IPS DF 4.7 (cell line): Measurements from ENCODE around the gene FGGY.
"Not testable (repeated sequence)": the region's sequence is repeated elsewhere in the genome, so short reads cannot be mapped to it uniquely, and the experiment has no call there.

ENCODE experiments used
- DNase-seq: peaks from one replicate; pipeline ENCODE4 v3.0.0-alpha.2; 2013; ENCODE audit warnings: low spot score; ENCODE audit errors: extremely low read depth

FGGY gene

GRCh38 chr1:59696421-59697115, 399.7 kb downstream of the FGGY start:
- DNase-seq: no peak

- no peak for DNase-seq
Measured at GRCh38 chr1:59697150-59697800, 400.4 kb downstream of the FGGY start.

DNA sequence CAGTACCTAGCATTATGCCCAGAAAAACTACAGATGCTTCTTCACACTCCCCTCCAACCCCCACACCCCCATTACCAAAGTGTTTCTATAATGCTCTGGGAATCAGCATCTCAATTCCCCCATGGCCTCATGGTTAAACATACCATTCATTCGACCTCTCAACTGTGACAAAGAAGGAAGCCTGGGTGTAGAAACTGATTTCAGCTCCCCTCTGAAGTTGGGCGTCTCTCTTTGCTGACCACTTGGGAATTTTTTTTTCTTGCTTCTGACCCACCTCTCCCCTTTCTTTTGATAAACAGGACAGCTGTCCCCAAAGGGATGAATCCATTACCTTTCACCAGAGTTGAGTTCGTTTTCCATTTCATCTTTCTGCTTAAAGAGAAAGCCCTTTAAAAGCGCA, 401.5 kb downstream of the FGGY start:
- no peak for DNase-seq

DNA sequence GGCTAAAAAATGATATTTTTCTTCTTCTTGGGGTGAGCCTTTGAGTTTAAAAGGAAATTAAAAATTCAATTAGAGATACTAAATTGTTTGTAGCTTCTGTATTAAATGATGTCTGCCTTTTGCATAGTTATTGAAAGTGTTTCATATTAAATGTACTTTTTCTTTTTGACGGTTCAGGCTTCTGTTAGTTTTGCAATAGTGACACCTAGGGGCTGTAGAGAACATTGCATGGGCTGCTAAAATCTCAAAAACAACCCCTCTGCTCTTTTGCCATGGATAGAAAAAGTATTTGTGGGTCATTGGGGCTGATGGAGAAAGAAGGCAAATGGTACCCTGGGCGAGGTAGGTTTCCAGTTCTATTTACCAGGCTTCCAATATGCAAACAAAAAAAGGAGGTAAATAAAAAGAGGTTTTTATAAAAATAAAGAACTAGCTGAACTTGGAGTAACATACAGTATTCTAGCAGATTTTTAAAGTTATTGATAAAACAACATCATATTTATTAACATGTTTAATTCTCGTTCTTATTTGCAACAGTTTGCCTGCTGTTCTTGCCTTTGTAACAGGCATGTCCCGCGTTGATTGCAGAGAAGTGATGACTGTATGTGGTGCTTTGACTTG, 402.4 kb downstream of the FGGY start:
- no peak for DNase-seq

DNA sequence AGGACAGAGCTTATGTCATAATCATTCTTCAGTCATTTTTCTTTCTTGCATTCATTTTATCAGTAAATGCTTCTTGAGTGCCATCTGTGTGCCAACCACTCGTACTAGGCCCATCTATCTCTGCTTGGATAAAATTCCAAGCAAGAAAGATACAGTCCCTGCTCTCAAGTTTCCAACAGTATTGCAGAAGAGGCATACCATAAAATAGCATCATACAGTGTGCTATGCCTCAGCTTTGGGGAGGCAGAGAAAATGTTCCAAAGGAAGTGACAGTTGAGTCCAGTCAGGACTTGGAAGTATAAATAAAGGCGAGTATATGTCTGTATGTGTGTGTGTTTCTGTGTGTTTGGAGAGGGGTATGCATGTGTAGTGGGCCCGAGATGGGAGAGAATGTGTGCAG, 404.5 kb downstream of the FGGY start:
- no peak for DNase-seq

DNA sequence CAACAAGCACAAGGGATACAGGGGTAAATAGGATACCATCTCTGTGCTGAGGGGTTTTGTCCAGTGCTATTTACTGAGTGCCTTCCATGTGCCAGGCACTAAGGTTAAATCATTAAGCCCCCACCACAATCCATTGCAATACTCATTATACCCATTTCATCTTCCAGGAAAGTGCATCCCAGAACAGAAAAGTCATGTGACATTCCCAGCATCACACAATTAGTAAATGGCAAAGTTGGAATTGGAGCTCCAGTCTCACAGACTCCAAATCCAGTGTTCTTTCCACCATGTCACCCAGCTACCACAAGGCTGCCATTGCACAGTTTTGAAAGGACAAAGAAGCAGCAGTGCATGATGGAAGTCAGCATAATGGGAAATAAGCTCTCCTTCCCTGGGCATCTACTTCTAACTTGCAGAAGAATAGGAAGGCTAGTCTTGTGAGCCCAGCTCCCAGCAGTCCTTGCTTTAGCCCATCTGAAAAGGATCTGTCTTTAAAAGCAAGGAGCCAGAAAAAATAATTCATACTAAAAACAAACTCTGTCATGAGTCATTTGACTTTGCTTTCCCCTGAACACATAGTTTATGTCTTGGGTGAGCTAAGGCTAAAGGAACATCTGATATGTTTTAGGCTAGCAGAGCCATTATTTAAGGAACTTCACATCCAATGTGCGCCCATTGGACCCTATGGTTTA, 406.5 kb downstream of the FGGY start:
- no peak for DNase-seq

DNA sequence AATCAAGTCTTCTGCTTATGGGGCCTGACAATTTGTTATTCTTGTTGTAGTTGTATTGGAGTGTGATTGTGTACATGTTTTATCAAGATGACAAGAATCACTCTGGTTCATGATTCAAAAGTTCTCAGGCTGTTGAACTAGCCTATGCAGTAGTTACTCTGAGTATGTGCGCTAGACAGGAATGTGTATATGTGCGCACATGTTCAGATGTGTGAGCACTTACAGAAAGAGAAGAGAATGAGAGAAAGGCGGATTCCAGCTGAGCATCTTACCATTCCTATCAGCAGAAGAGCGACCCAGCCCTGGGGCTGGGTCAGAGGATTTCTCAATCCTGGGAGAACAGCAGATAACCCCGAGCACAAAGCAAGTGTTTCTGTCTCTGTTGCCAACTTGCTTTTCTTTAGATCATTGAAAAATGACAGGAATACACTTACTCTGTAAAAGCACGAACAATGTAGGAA, 407.1 kb downstream of the FGGY start:
- DNase-seq: no peak

DNA sequence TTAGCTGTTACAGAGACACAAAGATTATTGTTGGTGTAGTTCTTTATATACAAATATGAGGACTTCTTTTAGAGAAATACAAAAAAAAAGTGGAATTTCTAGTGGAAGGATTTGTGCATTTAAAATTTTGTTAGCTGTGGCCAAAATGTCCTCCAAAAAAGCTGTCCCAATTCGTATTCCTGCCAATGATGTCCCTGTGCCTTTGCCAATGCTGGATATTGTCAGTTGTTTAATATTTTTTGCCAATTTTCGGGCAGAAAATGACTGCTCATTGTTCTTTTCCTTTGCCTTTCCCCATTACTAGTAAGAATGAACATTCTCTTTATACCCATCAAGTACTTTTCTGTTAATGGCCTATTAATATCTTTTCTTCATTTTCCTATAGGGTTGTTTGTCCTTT, 407.8 kb downstream of the FGGY start:
- DNase-seq: no peak

DNA sequence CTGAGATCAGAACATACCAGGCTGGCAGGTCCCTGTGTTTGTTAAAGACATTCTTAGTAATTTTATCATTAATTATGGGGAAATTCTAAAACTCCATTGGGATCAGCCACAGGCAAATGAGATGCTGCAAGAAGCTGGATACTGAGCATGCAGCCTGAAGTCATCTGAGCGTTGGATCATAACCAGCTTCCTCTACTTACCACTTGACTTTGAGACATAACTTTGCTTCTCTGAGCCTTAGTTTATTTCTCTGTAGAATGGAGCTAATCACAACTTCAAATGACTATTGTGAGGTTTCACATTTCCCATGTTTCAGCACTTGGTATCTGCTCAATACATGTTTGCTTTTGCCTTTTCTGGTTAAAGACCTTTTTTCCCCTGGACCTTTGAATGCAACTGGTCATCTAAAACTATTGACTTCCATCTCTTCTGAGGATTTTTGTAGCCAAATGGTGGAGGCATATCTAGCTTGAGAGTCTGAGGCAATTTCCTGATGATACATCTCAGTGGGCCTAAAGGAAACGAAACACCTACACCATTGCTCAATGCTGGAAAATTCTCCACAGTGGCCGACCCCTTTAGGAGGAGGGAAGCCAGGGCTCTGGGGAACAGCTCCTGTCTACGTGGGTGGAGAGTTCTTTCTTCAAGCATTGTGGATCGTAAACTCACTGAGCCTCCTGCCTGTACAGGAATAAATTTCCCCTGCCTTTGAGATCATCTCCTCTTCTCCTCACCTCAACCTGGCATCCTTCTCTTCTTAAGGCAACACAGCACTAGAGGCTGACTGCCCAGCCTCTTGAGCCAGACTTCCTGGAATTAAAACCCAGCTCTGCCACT, 408.8 kb downstream of the FGGY start:
- no peak for DNase-seq

GRCh38 chr1:59706303-59706599, 409.4 kb downstream of the FGGY start:
- no peak for DNase-seq

DNA sequence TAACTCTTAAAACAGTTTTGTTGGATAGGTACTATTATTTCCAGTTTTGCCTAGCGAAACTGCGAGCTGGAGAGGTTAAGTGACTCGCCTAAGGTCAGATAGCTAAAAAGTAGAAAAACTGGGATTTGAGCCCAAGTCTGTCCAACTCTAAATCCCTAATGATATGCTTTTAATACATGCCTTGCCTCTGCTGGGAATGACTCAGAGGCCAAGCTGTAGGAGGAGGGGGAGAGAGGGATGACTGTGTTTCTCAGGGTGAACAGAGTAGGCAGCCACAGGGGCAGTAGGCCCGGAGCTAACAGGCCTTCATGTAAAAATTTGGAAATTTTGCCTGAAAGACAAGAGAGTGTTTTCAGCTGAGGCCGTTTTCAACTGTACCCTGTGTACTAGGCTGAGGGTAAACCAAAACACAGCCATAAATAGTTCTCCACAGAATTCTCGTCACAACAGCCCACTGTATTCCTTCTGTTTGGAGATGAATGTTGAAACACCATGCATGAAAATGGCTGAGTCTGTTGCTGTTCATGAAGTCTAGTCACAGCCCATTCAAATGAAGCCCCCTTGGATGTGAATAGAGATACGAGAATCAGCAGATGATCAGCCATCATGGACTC, 410.4 kb downstream of the FGGY start:
- no peak for DNase-seq

- DNase-seq: no peak
Measured at GRCh38 chr1:59709333-59709732, 412.4 kb downstream of the FGGY start.

DNA sequence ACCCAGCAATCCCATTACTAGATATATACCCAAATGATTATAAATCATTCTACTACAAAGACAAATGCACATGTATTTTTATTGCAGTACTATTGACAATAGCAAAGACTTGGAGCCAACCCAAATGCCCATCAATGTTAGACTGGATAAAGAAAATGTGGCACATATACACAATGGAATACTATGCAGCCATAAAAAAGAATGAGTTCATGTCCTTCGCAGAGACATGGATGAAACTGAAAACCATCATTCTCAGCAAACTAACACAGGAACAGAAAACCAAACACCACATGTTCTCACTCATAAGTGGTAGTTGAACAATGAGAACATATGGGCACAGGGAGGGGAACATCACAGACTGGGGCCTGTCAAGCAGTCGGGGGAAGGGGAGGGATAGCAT, 414.0 kb downstream of the FGGY start:
- DNase-seq: not testable (repeated sequence)

DNA sequence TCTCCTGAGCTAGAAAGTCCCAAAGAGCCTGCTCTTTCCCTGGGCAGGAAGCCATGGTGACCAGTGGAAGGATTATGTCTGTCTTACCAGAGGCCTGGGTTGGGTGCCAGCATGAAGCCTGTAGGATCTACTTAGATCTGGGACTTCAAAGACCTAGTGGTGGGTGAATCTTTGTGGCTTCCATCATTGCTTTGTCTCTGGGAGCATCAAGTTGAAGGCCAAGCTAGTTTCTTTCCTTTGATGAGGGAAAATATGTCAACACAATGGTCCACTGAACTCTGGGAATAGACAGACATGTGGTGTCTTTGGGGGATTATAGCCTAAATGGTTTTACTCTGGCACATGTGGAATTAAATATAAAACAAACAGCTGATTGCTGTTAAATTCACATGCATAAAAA, 417.3 kb downstream of the FGGY start:
- DNase-seq: no peak

- no peak for DNase-seq
Measured at GRCh38 chr1:59714966-59715365, 418.1 kb downstream of the FGGY start.

DNA sequence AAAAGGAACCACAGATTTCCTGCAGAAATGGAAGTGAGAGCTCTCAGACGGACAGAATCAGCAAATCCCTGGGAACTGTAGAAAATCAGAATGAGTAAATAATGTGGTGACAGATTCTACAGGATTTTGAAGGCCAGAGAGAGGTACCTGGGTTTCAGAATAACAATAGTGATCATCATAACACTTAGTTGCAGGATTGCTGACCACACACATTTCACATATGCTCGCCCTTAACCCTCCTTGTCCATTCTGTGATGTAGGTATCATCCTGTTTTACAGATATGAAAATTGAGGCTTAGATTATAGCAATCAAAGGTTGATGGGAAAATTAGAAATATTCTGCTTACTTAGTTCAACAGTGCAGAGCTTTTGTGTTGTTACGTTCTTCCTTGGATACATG, 419.9 kb downstream of the FGGY start:
- DNase-seq: no peak

GRCh38 chr1:59718064-59718988, 421.4 kb downstream of the FGGY start:
- DNase-seq: no peak

DNA sequence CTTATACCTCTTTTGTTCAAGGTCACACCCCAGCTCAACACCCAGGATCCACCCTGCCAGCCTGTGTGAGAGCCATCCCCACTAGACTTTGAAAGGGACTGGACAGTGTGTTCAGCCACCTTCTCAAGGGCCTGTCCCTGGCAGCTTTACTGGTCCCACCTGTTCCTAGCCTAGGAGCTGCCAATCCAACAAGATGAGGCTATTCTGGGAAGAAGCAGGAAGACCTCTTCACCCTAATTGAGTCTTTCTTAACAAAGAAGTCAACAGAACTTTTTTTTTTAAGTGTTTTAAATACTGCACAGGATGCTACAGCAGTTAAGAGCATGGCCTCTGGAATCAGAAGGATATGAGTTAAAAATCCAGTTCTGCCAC, 422.1 kb downstream of the FGGY start:
- DNase-seq: no peak

DNA sequence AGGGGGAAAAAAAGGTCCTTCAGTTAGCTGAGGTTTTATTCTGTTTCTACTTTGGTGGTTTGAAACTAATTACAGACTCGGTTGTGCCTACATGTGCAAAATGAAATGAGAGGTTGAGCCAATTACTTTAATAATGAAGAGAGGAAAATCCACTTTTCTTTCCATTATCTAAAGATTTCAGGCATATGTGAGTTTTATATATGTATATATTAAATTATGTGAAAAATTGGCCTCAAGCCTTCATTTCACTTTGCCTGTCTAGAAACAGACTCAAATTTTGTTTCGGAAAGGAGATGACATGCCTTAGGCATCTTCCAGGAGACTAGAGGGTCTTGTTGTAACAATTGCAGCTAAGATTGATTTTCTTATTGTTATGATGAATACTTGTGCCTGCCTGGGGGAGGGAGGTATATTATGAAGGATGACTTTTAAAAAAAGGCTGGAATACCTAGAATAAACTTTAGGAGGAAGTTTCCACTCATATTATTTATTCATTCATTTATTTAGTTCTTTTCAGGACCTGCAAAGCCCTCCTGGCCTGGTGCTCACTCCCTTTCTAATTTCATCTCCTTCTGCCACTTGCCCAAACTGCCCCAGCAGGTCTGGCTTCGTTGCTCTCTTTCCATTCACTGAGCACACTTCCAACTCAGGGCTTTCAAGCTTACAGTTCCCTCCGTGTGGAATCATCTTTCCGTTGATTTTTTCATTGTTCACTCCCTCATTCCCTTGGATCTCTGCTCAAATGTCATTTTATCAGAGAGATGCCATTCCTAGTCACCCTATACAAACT, 423.6 kb downstream of the FGGY start:
- no peak for DNase-seq
